Transverse colon (tissue), 3 donors: ENCODE results near the gene COL11A2.

Experiments
- POLR2A ChIP-seq: fragments of 450-650 bp; IDR thresholded peaks from one replicate; pipeline ENCODE4 v1.6.1; 2016; ENCODE audit warnings: antibody characterized with exemption, mild to moderate bottlenecking, moderate library complexity
- TF ChIP-seq, protein P1 (sequence below), 5 experiments: fragments of 200-600 bp in 3 of 5; fragments of 450-650 bp in 2 of 5; sonication (generic) in 3 of 5; IDR thresholded peaks; 1 replicate in 2 of 5; 2 replicates in 3 of 5; pipeline ENCODE4 v1.5.1; 2016 to 2017; ENCODE audit warnings: antibody characterized with exemption in 5 of 5, inconsistent platforms in 3 of 5, mild to moderate bottlenecking in 2 of 5, moderate library complexity in 1 of 5

DNA sequence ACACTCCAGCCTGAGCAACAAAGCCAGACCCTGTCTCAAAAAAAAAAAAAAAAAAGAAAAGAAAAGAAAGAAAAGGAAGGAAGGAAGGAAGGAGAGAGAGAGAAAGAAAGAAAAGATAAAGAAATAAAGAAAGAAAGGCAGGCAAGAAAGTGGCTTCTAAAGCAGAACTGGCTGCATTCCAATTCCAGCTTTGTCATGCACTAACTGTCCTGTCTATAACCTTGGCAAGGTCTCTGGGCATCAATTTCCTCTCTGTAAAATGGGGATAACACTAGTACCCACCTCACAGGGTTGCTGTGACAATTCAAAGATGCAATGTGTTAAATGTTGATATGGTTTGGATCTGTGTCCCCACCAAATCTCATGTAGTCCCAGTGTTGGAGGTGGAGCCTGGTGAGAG is 44.1 kb upstream of the COL11A2 start:
- TF ChIP-seq, protein P1, sequence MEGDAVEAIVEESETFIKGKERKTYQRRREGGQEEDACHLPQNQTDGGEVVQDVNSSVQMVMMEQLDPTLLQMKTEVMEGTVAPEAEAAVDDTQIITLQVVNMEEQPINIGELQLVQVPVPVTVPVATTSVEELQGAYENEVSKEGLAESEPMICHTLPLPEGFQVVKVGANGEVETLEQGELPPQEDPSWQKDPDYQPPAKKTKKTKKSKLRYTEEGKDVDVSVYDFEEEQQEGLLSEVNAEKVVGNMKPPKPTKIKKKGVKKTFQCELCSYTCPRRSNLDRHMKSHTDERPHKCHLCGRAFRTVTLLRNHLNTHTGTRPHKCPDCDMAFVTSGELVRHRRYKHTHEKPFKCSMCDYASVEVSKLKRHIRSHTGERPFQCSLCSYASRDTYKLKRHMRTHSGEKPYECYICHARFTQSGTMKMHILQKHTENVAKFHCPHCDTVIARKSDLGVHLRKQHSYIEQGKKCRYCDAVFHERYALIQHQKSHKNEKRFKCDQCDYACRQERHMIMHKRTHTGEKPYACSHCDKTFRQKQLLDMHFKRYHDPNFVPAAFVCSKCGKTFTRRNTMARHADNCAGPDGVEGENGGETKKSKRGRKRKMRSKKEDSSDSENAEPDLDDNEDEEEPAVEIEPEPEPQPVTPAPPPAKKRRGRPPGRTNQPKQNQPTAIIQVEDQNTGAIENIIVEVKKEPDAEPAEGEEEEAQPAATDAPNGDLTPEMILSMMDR (IDR thresholded peaks at IDR 0.05) = no peak
- no peak for TF ChIP-seq POLR2A
